Panc1 (cell line): ENCODE measurements around the gene SARS2. TPM values are rescaled to one million over a fixed set of nuclear protein-coding genes. Genes with fewer than 3 reads are reported as not detected.

Experiments used
- ATAC-seq: fragments of 200-7000 bp; cut with Tn5 transposase; 2 replicates; pipeline ENCODE4 v1.9.1; 2020; ENCODE audit warnings: mild to moderate bottlenecking, moderate library complexity
- BruUV-seq: library from RNA; stranded (reverse); fragments of 400-500 nt; replicated peaks from 2 replicates; lab custom pipeline; 2021; lab: Mats Ljungman, UMichigan
- CTCF ChIA-PET: fragments of 300-600 bp; sonication (Branson Sonifier 250); formaldehyde crosslinking; loops from one replicate; lab custom pipeline; 2022; ENCODE audit warnings: antibody characterized with exemption; lab: Charles Lee
- POLR2A ChIA-PET: fragments of 300-600 bp; sonication (Branson Sonifier 250); formaldehyde crosslinking; loops from one replicate; lab custom pipeline; 2022; ENCODE audit warnings: antibody characterized with exemption; lab: Charles Lee
- DNase-seq: peaks from one replicate; pipeline ENCODE4 v3.0.0-alpha.2; 2010; ENCODE audit warnings: low read depth, low spot score
- H3K27ac ChIP-seq: 2 replicates; pipeline ENCODE4 v1.5.1; 2011; ENCODE audit warnings: mild to moderate bottlenecking, low read length, inconsistent platforms
- H3K27me3 ChIP-seq: fragments of 200-500 bp; sonication (Bioruptor generic); 2 replicates; pipeline ENCODE4 v1.6.0; 2014; ENCODE audit warnings: low read length, inconsistent platforms; ENCODE audit not compliant: control insufficient read depth, insufficient read depth
- H3K36me3 ChIP-seq: fragments of 200-500 bp; sonication (Bioruptor generic); 2 replicates; pipeline ENCODE4 v1.5.1; 2014; ENCODE audit warnings: inconsistent platforms, mild to moderate bottlenecking, low read length, moderate library complexity; ENCODE audit not compliant: control insufficient read depth, insufficient read depth
- H3K4me1 ChIP-seq: 2 replicates; pipeline ENCODE4 v1.5.1; 2011; ENCODE audit warnings: inconsistent platforms, mild to moderate bottlenecking, low read length, moderate library complexity; ENCODE audit not compliant: control insufficient read depth, insufficient read depth
- H3K4me3 ChIP-seq, 2 experiments: 2 replicates each; pipeline ENCODE4 v1.5.1; 2011 to 2012; ENCODE audit warnings: low read depth in 2 of 2, low read length in 2 of 2, mild to moderate bottlenecking in 2 of 2, inconsistent platforms in 1 of 2, moderate library complexity in 1 of 2
- H3K9me3 ChIP-seq: fragments of 200-500 bp; sonication (Bioruptor generic); 2 replicates; pipeline ENCODE4 v1.5.1; 2014; ENCODE audit warnings: low read depth, mild to moderate bottlenecking, inconsistent platforms, low read length, moderate library complexity; ENCODE audit not compliant: control insufficient read depth, insufficient read depth
- POLR2AphosphoS5 ChIP-seq: IDR thresholded peaks from 2 replicates; pipeline ENCODE4 v1.6.1; 2012; ENCODE audit warnings: mild to moderate bottlenecking, low read depth, low read length, moderate library complexity
- REST ChIP-seq, 2 experiments: IDR thresholded peaks; 2 replicates each; pipeline ENCODE4 v1.6.1; 2011 to 2012; ENCODE audit warnings: low read depth in 2 of 2, control low read depth in 1 of 2, low read length in 1 of 2, mild to moderate bottlenecking in 1 of 2, moderate library complexity in 1 of 2; ENCODE audit not compliant: insufficient read depth in 1 of 2
- SIN3A ChIP-seq: IDR thresholded peaks from 2 replicates; pipeline ENCODE4 v1.6.1; 2012; ENCODE audit warnings: low read depth, mild to moderate bottlenecking, low read length, moderate library complexity, borderline replicate concordance; ENCODE audit not compliant: insufficient read depth
- TCF7L2 ChIP-seq: IDR thresholded peaks from 2 replicates; pipeline ENCODE4 v1.6.1; 2011; ENCODE audit warnings: mild to moderate bottlenecking, low read depth, low read length, inconsistent platforms
- in situ Hi-C: cut with HindIII; loops from 2 replicates; pipeline ENCODE4 v1.10.0; 2016; ENCODE audit warnings: low sequenced_read_pairs, low pct_unique_long_range_greater_than_20kb
- intact Hi-C: fragments of 100-400 bp; cut with micrococcal nuclease; formaldehyde crosslinking; loops from one replicate; pipeline ENCODE4 v1.10.0; 2022; ENCODE audit not compliant: unreplicated experiment
- total RNA-seq: library from RNA; stranded (reverse); gene quantifications from one replicate; pipeline ENCODE4 v1.2.1, GENCODE V29; 2021; ENCODE audit not compliant: unreplicated experiment

SARS2 gene
- total RNA-seq, 1 experiment from 2014 or later: 186 TPM

- no TSS peak for BruUV-seq
- no peak overlapping the region for H3K4me3 ChIP-seq
- peaks cover 9% of the 10 kb centered on the region for H3K36me3 ChIP-seq
Observed at GRCh38 chr19:38949580-38950367, 19.2 kb upstream of the SARS2 start.

GRCh38 chr19:38946229-38947010, 15.9 kb upstream of the SARS2 start:
- no peaks in the 10 kb centered on the region for H3K9me3 ChIP-seq
- DNase-seq: no peak
- H3K4me3 ChIP-seq: no peak overlapping the region
- no TSS peak for BruUV-seq
- no peaks in the 10 kb centered on the region for H3K27me3 ChIP-seq
- H3K36me3 ChIP-seq: peaks cover 13% of the 10 kb centered on the region
- intact Hi-C loops: loop anchor here (10.0 kb wide), 1 partner anchor 388 kb away; the partner anchor contains the start of gene GMFG
- no peaks in the 10 kb centered on the region for H3K4me1 ChIP-seq
- TF ChIP-seq SIN3A: no peak
- TF ChIP-seq REST (IDR thresholded peaks at IDR 0.05; ENCODE audit: insufficient read depth in 1 of 2, low read depth in 2 of 2, low read length in 1 of 2): peak in 1 of 2 experiments; percentile 90; a peak in 2 of 4 replicates
- no peak; the same call in none of the 2 replicates for TF ChIP-seq POLR2AphosphoS5
- no peak overlapping the region for H3K27ac ChIP-seq
- peak; percentile 7 for ATAC-seq
- ChIA-PET POLR2A (interaction anchor here (0.6 kb wide), 1 partner anchor 16 kb away, joined by 7 read pairs; no protein-coding TSS in a partner anchor), CTCF (interaction anchor here (0.5 to 0.7 kb wide), 2 partner anchors 226 to 422 kb away, joined by 3 to 5 read pairs; no protein-coding TSS in a partner anchor)
- in situ Hi-C loops: no loop called here

More at GRCh38 chr19:38949580-38950367, 19.2 kb upstream of the SARS2 start:
- peak; percentile 28 for ATAC-seq
- DNase-seq: no peak
- CTCF ChIA-PET: interaction anchor here (1.0 kb wide), 1 partner anchor 19 kb away, joined by 3 read pairs; the partner anchor contains the start of genes MRPS12 and SARS2
- TF ChIP-seq POLR2AphosphoS5: peak; percentile 60
- TF ChIP-seq REST (IDR thresholded peaks at IDR 0.05; ENCODE audit: insufficient read depth in 1 of 2, low read depth in 2 of 2, low read length in 1 of 2): peak in 1 of 2 experiments; percentile 36; a peak in 1 of 4 replicates
- no peak for TF ChIP-seq TCF7L2
- H3K27ac ChIP-seq: no peak overlapping the region
- in situ Hi-C loops (no loop called here), intact Hi-C loops (loop anchor here (10.0 kb wide), 1 partner anchor 385 kb away; the partner anchor contains the start of gene GMFG)
- H3K4me1 ChIP-seq: no peaks in the 10 kb centered on the region
- POLR2A ChIA-PET: interaction anchor here (0.6 kb wide), 1 partner anchor 253 kb away, joined by 5 read pairs; no protein-coding TSS in a partner anchor
- no peaks in the 10 kb centered on the region for H3K9me3 ChIP-seq
- H3K27me3 ChIP-seq: no peaks in the 10 kb centered on the region
